Lung (tissue), 12 donors: Measurements from ENCODE around the gene CLEC4E. TPM values are rescaled to one million over a fixed set of nuclear protein-coding genes. Genes with fewer than 3 reads are reported as not detected.

Experiments used
- ATAC-seq: fragments of 200-7000 bp; cut with Tn5 transposase; one replicate; pipeline ENCODE4 v1.9.1; 2020; ENCODE audit warnings: moderate number of reproducible peaks; ENCODE audit not compliant: insufficient read depth, low FRiP score
- DNase-seq, 3 donors: peaks; one replicate each; pipeline ENCODE4 v3.0.0-alpha.2; 2013 to 2017
- H3K27ac ChIP-seq, 2 donors: one replicate each; pipeline ENCODE4 v1.5.1; 2013; ENCODE audit warnings: mild to moderate bottlenecking in 2 of 2, moderate library complexity in 2 of 2, control low read depth in 1 of 2, inconsistent platforms in 1 of 2, low read depth in 1 of 2, low read length in 1 of 2
- H3K27me3 ChIP-seq, 3 donors: one replicate each; pipeline ENCODE4 v1.5.1; 2013; ENCODE audit warnings: low read length in 2 of 3; ENCODE audit not compliant: control insufficient read depth in 3 of 3, insufficient read depth in 3 of 3
- H3K36me3 ChIP-seq, 4 donors: one replicate each; pipeline ENCODE4 v1.5.1; 2013; ENCODE audit warnings: low read length in 4 of 4, mild to moderate bottlenecking in 1 of 4, moderate library complexity in 1 of 4; ENCODE audit not compliant: control insufficient read depth in 4 of 4, insufficient read depth in 4 of 4
- H3K4me1 ChIP-seq, 5 donors: one replicate each; pipeline ENCODE4 v1.5.1; 2013; ENCODE audit warnings: low read length in 5 of 5, mild to moderate bottlenecking in 2 of 5, moderate library complexity in 1 of 5; ENCODE audit not compliant: control insufficient read depth in 5 of 5, insufficient read depth in 5 of 5
- H3K4me3 ChIP-seq: one replicate; pipeline ENCODE4 v1.5.1; 2013; ENCODE audit warnings: mild to moderate bottlenecking, control low read depth, moderate library complexity
- H3K9ac ChIP-seq, 2 donors: one replicate each; pipeline ENCODE4 v1.5.1; 2013; ENCODE audit warnings: low read length in 2 of 2, control low read depth in 1 of 2; ENCODE audit not compliant: insufficient read depth in 1 of 2
- H3K9me3 ChIP-seq, 4 donors: one replicate each; pipeline ENCODE4 v1.5.1; 2013; ENCODE audit warnings: low read length in 3 of 4, mild to moderate bottlenecking in 1 of 4, moderate library complexity in 1 of 4; ENCODE audit not compliant: control insufficient read depth in 4 of 4, insufficient read depth in 3 of 4
- WGBS, 2 donors: extraction: QIAGEN DNeasy Blood & Tissue Kit; methylation state at CpG; one replicate each; pipeline ENCODE4 v1.1.7; 2013; 5-methylcytosine and 5-hydroxymethylcytosine counted together
- polyA plus RNA-seq, 2 donors: library from polyadenylated mRNA; stranded (reverse); fragments of 200-250 nt; gene quantifications; one replicate each; pipeline ENCODE4 v1.2.1, GENCODE V29; 2013
- total RNA-seq, 2 donors: library from RNA; depleted of rRNA in 1 of 2; stranded (reverse); fragments of >200 nt in 1 of 2; gene quantifications; one replicate each; pipeline ENCODE4 v1.2.1, GENCODE V29; 2014 to 2021
- TF ChIP-seq, protein P1 (sequence below): IDR thresholded peaks from 2 replicates; pipeline ENCODE4 v1.5.1; 2012; ENCODE audit warnings: mild to moderate bottlenecking; ENCODE audit errors: control extremely low read depth, extremely low read depth
- donor health status: control.
- donor health status: control.
- donor health status: Bipolar disorder and iron deficiency.
- donor health status: healthy.
- donor health status: DM: yes; HTN: yes; CAD: no.

Gene CLEC4E
- total and polyA plus RNA-seq, 4 donors: 5.5 to 112 (median 19.7) TPM

DNA sequence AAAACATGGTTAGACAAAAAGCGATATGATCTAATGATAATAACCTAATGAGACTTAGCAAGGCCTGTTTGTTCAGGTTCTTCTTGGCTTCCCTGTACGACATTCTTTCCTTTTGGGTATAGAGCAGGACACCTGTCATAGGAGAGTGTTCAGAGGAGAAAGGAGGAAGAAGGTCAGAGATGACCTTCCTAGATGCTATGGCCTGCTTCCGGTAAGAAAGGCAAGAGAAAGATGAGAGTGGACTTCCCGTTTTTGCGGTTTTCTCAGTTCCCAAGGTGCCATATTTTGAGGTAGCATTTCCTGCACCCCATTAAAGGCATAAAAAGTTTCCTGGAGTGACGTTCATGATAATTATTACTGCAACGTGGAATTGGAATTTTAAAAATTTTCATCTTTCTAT is 8.7 kb downstream of the CLEC4E start:
- H3K4me1 ChIP-seq: no peaks in the 10 kb centered on the region
- H3K9ac ChIP-seq: no peak overlapping the region
- TF ChIP-seq, protein P1, sequence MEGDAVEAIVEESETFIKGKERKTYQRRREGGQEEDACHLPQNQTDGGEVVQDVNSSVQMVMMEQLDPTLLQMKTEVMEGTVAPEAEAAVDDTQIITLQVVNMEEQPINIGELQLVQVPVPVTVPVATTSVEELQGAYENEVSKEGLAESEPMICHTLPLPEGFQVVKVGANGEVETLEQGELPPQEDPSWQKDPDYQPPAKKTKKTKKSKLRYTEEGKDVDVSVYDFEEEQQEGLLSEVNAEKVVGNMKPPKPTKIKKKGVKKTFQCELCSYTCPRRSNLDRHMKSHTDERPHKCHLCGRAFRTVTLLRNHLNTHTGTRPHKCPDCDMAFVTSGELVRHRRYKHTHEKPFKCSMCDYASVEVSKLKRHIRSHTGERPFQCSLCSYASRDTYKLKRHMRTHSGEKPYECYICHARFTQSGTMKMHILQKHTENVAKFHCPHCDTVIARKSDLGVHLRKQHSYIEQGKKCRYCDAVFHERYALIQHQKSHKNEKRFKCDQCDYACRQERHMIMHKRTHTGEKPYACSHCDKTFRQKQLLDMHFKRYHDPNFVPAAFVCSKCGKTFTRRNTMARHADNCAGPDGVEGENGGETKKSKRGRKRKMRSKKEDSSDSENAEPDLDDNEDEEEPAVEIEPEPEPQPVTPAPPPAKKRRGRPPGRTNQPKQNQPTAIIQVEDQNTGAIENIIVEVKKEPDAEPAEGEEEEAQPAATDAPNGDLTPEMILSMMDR: no peak
- H3K36me3 ChIP-seq: no peaks in the 10 kb centered on the region
- peaks cover 0 to 4% (median 3%) of the 10 kb centered on the region in 3 donors for H3K27me3 ChIP-seq
- H3K9me3 ChIP-seq: peaks cover 0 to 6% (median 0%) of the 10 kb centered on the region in 4 donors
- ATAC-seq: no peak
- no peak overlapping the region for H3K27ac ChIP-seq
- 72 to 75% methylated on average over 7 of the region's 7 CpGs for WGBS, 2 donors
- no peak for DNase-seq
- no peak overlapping the region for H3K4me3 ChIP-seq

DNA sequence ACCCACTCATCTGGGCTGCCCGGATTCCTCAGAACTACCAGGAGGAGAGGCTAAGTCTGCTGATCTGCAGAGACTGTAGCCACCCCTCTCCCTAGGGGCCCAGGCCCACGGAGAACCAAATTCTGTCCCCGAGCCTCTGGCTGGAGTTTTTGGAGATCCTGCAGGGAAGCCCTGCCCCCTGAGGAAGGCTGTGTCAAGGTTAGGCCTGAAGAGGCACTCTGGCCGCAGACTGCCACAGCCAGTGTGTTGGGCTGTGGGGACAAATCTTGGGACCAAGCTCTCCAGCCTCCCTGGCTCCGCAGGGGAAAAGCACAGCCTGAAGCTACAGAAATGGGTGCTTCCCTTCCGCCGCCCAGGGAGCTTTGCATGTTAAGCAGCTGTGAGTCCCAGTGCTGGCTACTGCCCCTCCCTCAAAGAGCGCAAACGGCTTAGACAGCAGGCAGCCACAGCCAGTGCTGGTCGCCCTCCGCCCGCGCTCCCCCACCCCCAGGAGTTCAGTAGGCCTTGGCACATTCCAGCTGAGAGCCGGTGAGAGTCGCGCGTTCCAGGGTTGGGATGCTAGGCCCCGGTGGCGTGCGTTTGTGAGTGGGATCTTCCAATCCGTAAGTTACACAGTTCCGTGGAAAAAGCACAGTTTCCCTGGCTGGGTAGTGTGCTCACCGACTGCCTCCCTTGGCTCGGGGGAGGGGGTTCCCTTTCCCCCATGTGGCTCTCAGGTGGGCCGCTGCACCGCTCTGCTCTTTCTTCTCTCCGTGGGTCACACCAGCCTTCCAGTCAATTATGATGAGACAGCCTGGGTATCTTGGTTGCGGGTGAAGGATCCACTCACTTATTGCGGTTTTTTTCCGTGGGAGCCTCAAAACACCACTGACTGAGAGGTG is 13.2 kb downstream of the CLEC4E start:
- ATAC-seq (no peak), DNase-seq (no peak)
- no peaks in the 10 kb centered on the region for H3K4me1 ChIP-seq
- H3K9ac ChIP-seq: no peak overlapping the region
- H3K4me3 ChIP-seq: no peak overlapping the region
- WGBS, 2 donors: 77 to 86% methylated on average over 30 of the region's 30 CpGs
- no peak overlapping the region for H3K27ac ChIP-seq
- H3K27me3 ChIP-seq: peaks cover 0 to 3% (median 0%) of the 10 kb centered on the region in 3 donors
- H3K36me3 ChIP-seq: no peaks in the 10 kb centered on the region
- TF ChIP-seq, protein P1: no peak
- peaks cover 0 to 5% (median 0%) of the 10 kb centered on the region in 4 donors for H3K9me3 ChIP-seq

DNA sequence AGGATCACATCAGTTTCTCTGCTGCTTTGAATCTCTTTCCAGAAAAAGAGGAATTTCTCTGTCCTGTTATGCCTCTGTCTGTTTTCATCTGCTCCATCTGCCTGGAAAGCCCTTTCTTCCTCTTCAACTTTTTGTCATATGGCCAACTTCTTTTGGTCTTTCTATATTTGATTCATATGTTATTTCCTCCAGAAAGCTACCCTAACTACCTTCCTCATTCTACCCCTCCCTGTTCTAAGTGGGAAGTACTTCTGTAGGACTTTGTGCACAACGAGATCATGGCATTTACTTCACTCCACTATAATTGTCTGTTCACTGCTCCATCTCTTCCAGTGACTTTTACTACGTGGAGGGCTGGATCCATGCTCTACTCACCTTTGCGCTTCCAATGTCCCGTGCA is 21.5 kb downstream of the CLEC4E start:
- ATAC-seq: no peak
- no peak overlapping the region for H3K9ac ChIP-seq
- WGBS, 2 donors: 66 to 67% methylated on average over 4 of the region's 4 CpGs
- H3K4me3 ChIP-seq: no peak overlapping the region
- H3K36me3 ChIP-seq: no peaks in the 10 kb centered on the region
- TF ChIP-seq, protein P1: no peak
- H3K9me3 ChIP-seq: no peaks in the 10 kb centered on the region
- peaks cover 0 to 7% (median 0%) of the 10 kb centered on the region in 3 donors for H3K27me3 ChIP-seq
- no peak for DNase-seq
- no peak overlapping the region for H3K27ac ChIP-seq
- H3K4me1 ChIP-seq: no peaks in the 10 kb centered on the region
